Lower leg skin (tissue), 3 donors: ENCODE measurements around the gene KLRC2.

ENCODE experiments used
- POLR2A ChIP-seq, 2 donors: fragments of 450-650 bp; IDR thresholded peaks; one replicate each; pipeline ENCODE4 v1.6.1; 2016 to 2017; ENCODE audit warnings: antibody characterized with exemption in 2 of 2, mild to moderate bottlenecking in 1 of 2, moderate library complexity in 1 of 2
- TF ChIP-seq, protein P1 (sequence below), 3 donors: fragments of 450-650 bp; IDR thresholded peaks; one replicate each; pipeline ENCODE4 v1.5.1; 2016; ENCODE audit warnings: antibody characterized with exemption in 3 of 3, mild to moderate bottlenecking in 3 of 3, moderate library complexity in 2 of 3

DNA sequence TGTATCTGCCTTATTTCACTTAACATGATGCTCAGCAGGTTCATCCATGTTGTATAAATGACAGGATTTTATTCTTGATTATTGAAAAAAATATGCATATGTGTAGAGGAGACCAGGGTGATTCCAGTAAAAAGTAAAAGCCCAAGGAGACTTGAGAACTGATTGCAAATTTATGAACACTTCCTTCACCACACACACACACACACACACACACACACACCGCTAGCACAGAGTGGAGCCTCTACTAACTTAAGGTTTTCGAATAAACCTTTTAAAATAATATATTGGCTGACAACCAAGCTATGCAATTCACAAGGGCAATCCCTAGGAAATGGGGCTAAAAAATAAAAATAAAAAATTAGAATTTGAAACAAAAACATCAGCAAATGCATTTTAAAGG, 37.6 kb downstream of the KLRC2 start:
- no peak for TF ChIP-seq POLR2A (IDR thresholded peaks at IDR 0.05)
- TF ChIP-seq, protein P1, sequence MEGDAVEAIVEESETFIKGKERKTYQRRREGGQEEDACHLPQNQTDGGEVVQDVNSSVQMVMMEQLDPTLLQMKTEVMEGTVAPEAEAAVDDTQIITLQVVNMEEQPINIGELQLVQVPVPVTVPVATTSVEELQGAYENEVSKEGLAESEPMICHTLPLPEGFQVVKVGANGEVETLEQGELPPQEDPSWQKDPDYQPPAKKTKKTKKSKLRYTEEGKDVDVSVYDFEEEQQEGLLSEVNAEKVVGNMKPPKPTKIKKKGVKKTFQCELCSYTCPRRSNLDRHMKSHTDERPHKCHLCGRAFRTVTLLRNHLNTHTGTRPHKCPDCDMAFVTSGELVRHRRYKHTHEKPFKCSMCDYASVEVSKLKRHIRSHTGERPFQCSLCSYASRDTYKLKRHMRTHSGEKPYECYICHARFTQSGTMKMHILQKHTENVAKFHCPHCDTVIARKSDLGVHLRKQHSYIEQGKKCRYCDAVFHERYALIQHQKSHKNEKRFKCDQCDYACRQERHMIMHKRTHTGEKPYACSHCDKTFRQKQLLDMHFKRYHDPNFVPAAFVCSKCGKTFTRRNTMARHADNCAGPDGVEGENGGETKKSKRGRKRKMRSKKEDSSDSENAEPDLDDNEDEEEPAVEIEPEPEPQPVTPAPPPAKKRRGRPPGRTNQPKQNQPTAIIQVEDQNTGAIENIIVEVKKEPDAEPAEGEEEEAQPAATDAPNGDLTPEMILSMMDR (IDR thresholded peaks at IDR 0.05), result no peak
